Measurements from ENCODE around the gene MED31. TPM values are rescaled to one million over a fixed set of nuclear protein-coding genes. Genes with fewer than 3 reads are reported as not detected.

The MED31 gene
- total and polyA plus RNA-seq, 2 of the 13 experiments (the other 11 are each of a cell fraction or from before 2014, with no cell fraction given): 19.0 to 20.9 TPM

DNA sequence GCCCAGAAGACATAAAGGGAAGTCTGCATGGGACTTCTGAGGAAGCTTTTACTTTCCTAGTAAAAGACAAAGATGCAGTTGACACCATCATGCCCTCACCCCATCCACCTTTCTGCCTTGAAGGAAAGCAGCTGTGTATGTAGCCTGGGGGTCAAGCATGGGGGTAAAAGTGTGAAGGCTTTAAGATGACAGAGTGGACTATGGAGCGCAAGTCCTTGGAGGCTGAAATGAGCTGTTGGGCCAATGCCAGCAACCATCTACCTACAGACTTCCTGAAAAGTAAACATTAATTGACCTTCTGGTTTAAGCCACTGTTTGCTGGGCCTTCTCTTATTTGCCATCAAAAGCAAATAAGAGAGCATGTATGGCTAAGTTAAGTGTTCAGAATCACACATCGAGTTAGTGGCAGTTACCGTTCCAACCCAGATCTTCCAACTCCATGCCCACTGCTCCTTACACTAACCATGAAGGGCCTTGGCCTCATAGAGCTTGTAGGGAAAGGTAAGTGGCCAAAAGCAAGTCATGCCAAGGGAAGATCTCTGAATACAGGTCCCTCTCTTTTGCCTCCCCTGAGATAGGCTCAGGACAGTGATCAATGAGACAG, 31.8 kb upstream of the MED31 start (continued):
- TF ChIP-seq HBP1 (CRISPR knock-in tag; IDR thresholded peaks at IDR 0.05; ENCODE audit: low read depth): no peak
- no peak; the same call in 1 of the 2 replicates for TF ChIP-seq MED13 (CRISPR knock-in tag; IDR thresholded peaks at IDR 0.05)
- no peak for TF ChIP-seq RARG (CRISPR knock-in tag; IDR thresholded peaks at IDR 0.05; ENCODE audit: low read depth)
- no peak for TF ChIP-seq ZEB1 (IDR thresholded peaks at IDR 0.05; ENCODE audit: insufficient replicate concordance, low read depth)
- TF ChIP-seq, protein P1, sequence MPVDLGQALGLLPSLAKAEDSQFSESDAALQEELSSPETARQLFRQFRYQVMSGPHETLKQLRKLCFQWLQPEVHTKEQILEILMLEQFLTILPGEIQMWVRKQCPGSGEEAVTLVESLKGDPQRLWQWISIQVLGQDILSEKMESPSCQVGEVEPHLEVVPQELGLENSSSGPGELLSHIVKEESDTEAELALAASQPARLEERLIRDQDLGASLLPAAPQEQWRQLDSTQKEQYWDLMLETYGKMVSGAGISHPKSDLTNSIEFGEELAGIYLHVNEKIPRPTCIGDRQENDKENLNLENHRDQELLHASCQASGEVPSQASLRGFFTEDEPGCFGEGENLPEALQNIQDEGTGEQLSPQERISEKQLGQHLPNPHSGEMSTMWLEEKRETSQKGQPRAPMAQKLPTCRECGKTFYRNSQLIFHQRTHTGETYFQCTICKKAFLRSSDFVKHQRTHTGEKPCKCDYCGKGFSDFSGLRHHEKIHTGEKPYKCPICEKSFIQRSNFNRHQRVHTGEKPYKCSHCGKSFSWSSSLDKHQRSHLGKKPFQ (CRISPR knock-in tag; IDR thresholded peaks at IDR 0.05; ENCODE audit: insufficient replicate concordance): no peak
- 0 out of 2 replicates have a peak, but pooled peaks have one; percentile 16 for TF ChIP-seq NR2C2 (CRISPR knock-in tag; IDR thresholded peaks at IDR 0.05; ENCODE audit: borderline replicate concordance)
- no peak for TF ChIP-seq PHB2 (IDR thresholded peaks at IDR 0.05; ENCODE audit: partially characterized antibody)
- peak; percentile 79; the same call in 1 of the 2 replicates for TF ChIP-seq ZNF503 (CRISPR knock-in tag; IDR thresholded peaks at IDR 0.05)
- TF ChIP-seq ZNF143 (CRISPR knock-in tag; IDR thresholded peaks at IDR 0.05): no peak
- TF ChIP-seq, protein P2, sequence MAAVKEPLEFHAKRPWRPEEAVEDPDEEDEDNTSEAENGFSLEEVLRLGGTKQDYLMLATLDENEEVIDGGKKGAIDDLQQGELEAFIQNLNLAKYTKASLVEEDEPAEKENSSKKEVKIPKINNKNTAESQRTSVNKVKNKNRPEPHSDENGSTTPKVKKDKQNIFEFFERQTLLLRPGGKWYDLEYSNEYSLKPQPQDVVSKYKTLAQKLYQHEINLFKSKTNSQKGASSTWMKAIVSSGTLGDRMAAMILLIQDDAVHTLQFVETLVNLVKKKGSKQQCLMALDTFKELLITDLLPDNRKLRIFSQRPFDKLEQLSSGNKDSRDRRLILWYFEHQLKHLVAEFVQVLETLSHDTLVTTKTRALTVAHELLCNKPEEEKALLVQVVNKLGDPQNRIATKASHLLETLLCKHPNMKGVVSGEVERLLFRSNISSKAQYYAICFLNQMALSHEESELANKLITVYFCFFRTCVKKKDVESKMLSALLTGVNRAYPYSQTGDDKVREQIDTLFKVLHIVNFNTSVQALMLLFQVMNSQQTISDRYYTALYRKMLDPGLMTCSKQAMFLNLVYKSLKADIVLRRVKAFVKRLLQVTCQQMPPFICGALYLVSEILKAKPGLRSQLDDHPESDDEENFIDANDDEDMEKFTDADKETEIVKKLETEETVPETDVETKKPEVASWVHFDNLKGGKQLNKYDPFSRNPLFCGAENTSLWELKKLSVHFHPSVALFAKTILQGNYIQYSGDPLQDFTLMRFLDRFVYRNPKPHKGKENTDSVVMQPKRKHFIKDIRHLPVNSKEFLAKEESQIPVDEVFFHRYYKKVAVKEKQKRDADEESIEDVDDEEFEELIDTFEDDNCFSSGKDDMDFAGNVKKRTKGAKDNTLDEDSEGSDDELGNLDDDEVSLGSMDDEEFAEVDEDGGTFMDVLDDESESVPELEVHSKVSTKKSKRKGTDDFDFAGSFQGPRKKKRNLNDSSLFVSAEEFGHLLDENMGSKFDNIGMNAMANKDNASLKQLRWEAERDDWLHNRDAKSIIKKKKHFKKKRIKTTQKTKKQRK (IDR thresholded peaks at IDR 0.05; ENCODE audit: low read length): no peak
- no peak for TF ChIP-seq ZNF740 (CRISPR knock-in tag; IDR thresholded peaks at IDR 0.05)
- TF ChIP-seq NKX3-1 (CRISPR knock-in tag; IDR thresholded peaks at IDR 0.05): peak; percentile 66; the same call in 1 of the 2 replicates
- TF ChIP-seq ZNF788 (CRISPR knock-in tag; IDR thresholded peaks at IDR 0.05; ENCODE audit: borderline replicate concordance): peak; percentile 30; the same call in 1 of the 2 replicates
- TF ChIP-seq ZNF44 (CRISPR knock-in tag; IDR thresholded peaks at IDR 0.05): no peak
- no peak for TF ChIP-seq MYPOP (CRISPR knock-in tag; IDR thresholded peaks at IDR 0.05)
- 0 out of 2 replicates have a peak, but pooled peaks have one; percentile 29 for TF ChIP-seq IRF9 (CRISPR knock-in tag; IDR thresholded peaks at IDR 0.05; ENCODE audit: borderline replicate concordance)
- peak; percentile 61 for TF ChIP-seq HOXA3 (CRISPR knock-in tag; IDR thresholded peaks at IDR 0.05)

Data from HepG2 (cell line).